K562 (cell line): ENCODE results near the gene DAGLA. TPM values are rescaled to one million over a fixed set of nuclear protein-coding genes. Genes with fewer than 3 reads are reported as not detected.

Experiments used
- ATAC-seq: fragments of 200-7000 bp; cut with Tn5 transposase; 3 replicates; pipeline ENCODE4 v1.9.1; 2020; ENCODE audit warnings: moderate library complexity
- BruUV-seq: library from RNA; stranded (reverse); fragments of 400-500 nt; replicated peaks from 2 replicates; lab custom pipeline; 2021; lab: Mats Ljungman, UMichigan
- CTCF ChIA-PET: fragments of 300-600 bp; formaldehyde crosslinking; extraction: SDS; loops from one replicate; lab custom pipeline; 2021; ENCODE audit warnings: low intra/inter-chr PET ratio; lab: Yijun Ruan, JAX
- POLR2A ChIA-PET: fragments of 300-600, 350-650 bp; sonication (Branson Sonifier 250); formaldehyde crosslinking; extraction: SDS; loops from one replicate; lab custom pipeline; 2021; ENCODE audit warnings: antibody characterized with exemption, inconsistent platforms; lab: Yijun Ruan, JAX
- DNase-seq, 4 experiments: peaks; one replicate each; pipeline versions ENCODE4 v3.0.0 to v3.0.0-alpha.2; 2011 to 2018; ENCODE audit warnings: low spot score in 3 of 4, mixed read lengths in 3 of 4; ENCODE audit errors: extremely low read depth in 1 of 4
- FAIRE-seq: peaks from 2 replicates; lab custom pipeline; 2011; peaks lifted over from hg19 to GRCh38; lab: Jason Lieb, UNC
- H2AFZ ChIP-seq: 2 replicates; pipeline ENCODE4 v1.6.0; 2011; ENCODE audit warnings: low read depth, low read length, control low read depth, inconsistent platforms
- H3K27ac ChIP-seq: fragments of 200-600 bp; 3 replicates; pipeline ENCODE4 v1.8.0; 2011; ENCODE audit warnings: low read depth, mild to moderate bottlenecking, control low read depth, inconsistent platforms, low read length, moderate library complexity, mixed read lengths; ENCODE audit errors: extremely low read depth
- H3K27me3 ChIP-seq, 2 experiments: fragments of 300-600 bp in 1 of 2; 2 replicates in 1 of 2; 3 replicates in 1 of 2; pipeline versions ENCODE4 v1.6.0 to v1.8.0; 2011; ENCODE audit warnings: inconsistent platforms in 2 of 2, low read length in 2 of 2, mild to moderate bottlenecking in 1 of 2, mixed read lengths in 1 of 2, moderate library complexity in 1 of 2; ENCODE audit not compliant: control insufficient read depth in 2 of 2, insufficient read depth in 2 of 2
- H3K36me3 ChIP-seq: fragments of 300-600 bp; 3 replicates; pipeline ENCODE4 v1.8.0; 2011; ENCODE audit warnings: mild to moderate bottlenecking, low read length, inconsistent platforms; ENCODE audit not compliant: control insufficient read depth, insufficient read depth
- H3K4me1 ChIP-seq, 2 experiments: fragments of 200-600 bp in 1 of 2; replicated peaks in 1 of 2; 2 replicates in 1 of 2; 3 replicates in 1 of 2; pipeline versions ENCODE4 v1.5.1 to v1.8.0; 2011; ENCODE audit warnings: inconsistent platforms in 2 of 2, low read length in 2 of 2, mild to moderate bottlenecking in 1 of 2, mixed read lengths in 1 of 2, moderate library complexity in 1 of 2; ENCODE audit not compliant: control insufficient read depth in 2 of 2, insufficient read depth in 2 of 2
- H3K4me2 ChIP-seq: 2 replicates; pipeline ENCODE4 v1.6.1; 2011; ENCODE audit warnings: low read length, control low read depth, inconsistent platforms, mixed read lengths; ENCODE audit not compliant: insufficient read depth
- H3K4me3 ChIP-seq: fragments of 200-600 bp; sonication (generic), shearing (Covaris generic); 2 replicates; pipeline ENCODE4 v1.5.1; 2016; ENCODE audit warnings: control low read depth, inconsistent platforms
- H3K79me2 ChIP-seq: fragments of 200-600 bp; 3 replicates; pipeline ENCODE4 v1.8.0; 2011; ENCODE audit warnings: low read length, inconsistent platforms; ENCODE audit not compliant: control insufficient read depth, insufficient read depth
- H3K9ac ChIP-seq, 2 experiments: 2 replicates each; pipeline versions ENCODE4 v1.6.0 to v1.6.1; 2011; ENCODE audit warnings: low read depth in 2 of 2, low read length in 2 of 2, control low read depth in 1 of 2, inconsistent platforms in 1 of 2, mild to moderate bottlenecking in 1 of 2, mixed read lengths in 1 of 2; ENCODE audit not compliant: insufficient read depth in 1 of 2
- H3K9me1 ChIP-seq: one replicate; pipeline ENCODE4 v1.6.0; 2011; ENCODE audit warnings: inconsistent platforms, mild to moderate bottlenecking, low read length, moderate library complexity; ENCODE audit not compliant: control insufficient read depth, insufficient read depth
- H3K9me3 ChIP-seq: replicated peaks from 2 replicates; pipeline ENCODE4 v1.5.1; 2011; ENCODE audit warnings: low read depth, low read length, inconsistent platforms; ENCODE audit not compliant: control insufficient read depth, insufficient read depth
- H4K20me1 ChIP-seq: replicated peaks from 2 replicates; pipeline ENCODE4 v1.6.1; 2011; ENCODE audit warnings: low read length, inconsistent platforms, mixed read lengths; ENCODE audit not compliant: control insufficient read depth, insufficient read depth
- ARID1B ChIP-seq: fragments of 450-650 bp; IDR thresholded peaks from 2 replicates; pipeline ENCODE4 v1.6.1; 2016; ENCODE audit warnings: antibody characterized with exemption, mild to moderate bottlenecking, inconsistent platforms
- BCL6 ChIP-seq: fragments of 250-450 bp; sonication (Bioruptor Pico); IDR thresholded peaks from 2 replicates; pipeline ENCODE4 v1.4.0; 2020
- BRD9 ChIP-seq: fragments of 450-650 bp; IDR thresholded peaks from 2 replicates; pipeline ENCODE4 v1.6.1; 2018; ENCODE audit warnings: low read depth; ENCODE audit not compliant: partially characterized antibody
- ETS2 ChIP-seq: IDR thresholded peaks from 2 replicates; pipeline ENCODE4 v1.6.1; 2016; ENCODE audit warnings: borderline replicate concordance, missing genetic modification characterization, mild to moderate bottlenecking, moderate library complexity, missing compliant biosample characterization; ENCODE audit not compliant: poor library complexity, severe bottlenecking
- HMBOX1 ChIP-seq: sonication (generic); IDR thresholded peaks from 2 replicates; pipeline ENCODE4 v1.6.1; 2016
- KAT8 ChIP-seq: fragments of 450-650 bp; IDR thresholded peaks from 2 replicates; pipeline ENCODE4 v1.6.1; 2016; ENCODE audit warnings: low read depth, mild to moderate bottlenecking
- NCOA6 ChIP-seq: fragments of 450-650 bp; IDR thresholded peaks from 2 replicates; pipeline ENCODE4 v1.6.1; 2017; ENCODE audit warnings: mild to moderate bottlenecking
- SMARCB1 ChIP-seq: IDR thresholded peaks from 2 replicates; pipeline ENCODE4 v1.6.1; 2011; ENCODE audit warnings: improper control_type of control experiment, low read depth; ENCODE audit not compliant: insufficient read length
- STAT5B ChIP-seq: fragments of 250-450 bp; sonication (Bioruptor Pico); IDR thresholded peaks from 2 replicates; pipeline ENCODE4 v1.8.0; 2021; ENCODE audit warnings: mild to moderate bottlenecking, inconsistent platforms
- ZNF354B ChIP-seq: fragments of 250-450 bp; sonication (Bioruptor Pico); IDR thresholded peaks from 2 replicates; pipeline ENCODE4 v1.4.0; 2020
- WGBS: fragments of 100-300 bp; shearing (Covaris generic); methylation state at CpG from one replicate; pipeline ENCODE4 v1.1.6; 2016; ENCODE audit warnings: low coverage, mixed read lengths; ENCODE audit not compliant: insufficient coverage; ENCODE audit errors: missing lambda C conversion rate; 5-methylcytosine and 5-hydroxymethylcytosine counted together
- in situ Hi-C: fragments of 300-500 bp; cut with MboI; formaldehyde crosslinking; loops from 4 replicates; pipeline ENCODE4 v1.15.0; 2018; ENCODE audit warnings: inconsistent platforms, mixed read lengths
- intact Hi-C: fragments of 100-400 bp; cut with micrococcal nuclease; formaldehyde crosslinking; loops from 2 replicates; pipeline ENCODE4 v1.14.2; 2022
- polyA plus RNA-seq, 8 experiments: library from polyadenylated mRNA; depleted of rRNA in 4 of 8; stranded (reverse) in 5 of 8; unstranded in 3 of 8; fragments of >200 nt; fragmentation: Nextera tagmentation in 2 of 8; fragmentation: Illumina TruSeq in 1 of 8; extraction: Ambion mirVana in 2 of 8; extraction: Trizol in 1 of 8; gene quantifications; 2 replicates each; pipeline versions ENCODE4 v1.2.1 to v1.2.3, GENCODE V29; 2011 to 2014; ENCODE audit warnings: inconsistent platforms in 1 of 8, missing spikeins in 1 of 8
- total RNA-seq, 7 experiments: library from RNA; depleted of rRNA in 6 of 7; stranded (reverse); fragments of >200 nt in 6 of 7; fragmentation: Illumina TruSeq in 2 of 7; extraction: Trizol in 2 of 7; gene quantifications; 2 replicates each; pipeline versions ENCODE4 v1.2.1 to v1.2.3, GENCODE V29; 2011 to 2021; ENCODE audit warnings: low replicate concordance in 1 of 7
- TF ChIP-seq, protein P1 (sequence below): fragments of 250-450 bp; sonication (Bioruptor Pico); IDR thresholded peaks from 2 replicates; pipeline ENCODE4 v1.8.0; 2022; ENCODE audit warnings: moderate library complexity, mild to moderate bottlenecking, inconsistent platforms
- TF ChIP-seq, protein P2 (sequence below): fragments of 450-650 bp; IDR thresholded peaks from 2 replicates; pipeline ENCODE4 v1.6.1; 2018; ENCODE audit not compliant: partially characterized antibody

DAGLA gene
- total and polyA plus RNA-seq, 9 of the 15 experiments (the other 6 are each of a cell fraction or from before 2014, with no cell fraction given), result 0.03 to 0.16 (median 0.04) TPM; not detected in 4

GRCh38 chr11:61710019-61710418, 29.8 kb downstream of the DAGLA start:
- no peaks in the 10 kb centered on the region for H3K79me2 ChIP-seq
- intact Hi-C loops (no loop called here), in situ Hi-C loops (no loop called here)
- ChIA-PET CTCF (no interaction called here), POLR2A (interaction anchor here (0.5 to 0.8 kb wide), 3 partner anchors 14 to 22 kb away, joined by 3 read pairs; no protein-coding TSS in a partner anchor)
- BruUV-seq, result no TSS peak
- 12% methylated on average over 6 of the region's 7 CpGs for WGBS
- H4K20me1 ChIP-seq, result peaks cover 19% of the 10 kb centered on the region
- H3K4me2 ChIP-seq, result no peak overlapping the region
- no peak overlapping the region for H3K9ac ChIP-seq
- peaks cover 22 to 82% of the 10 kb centered on the region in 2 experiments; a peak in 4 of 5 replicates for H3K27me3 ChIP-seq
- H3K9me1 ChIP-seq, result no peaks in the 10 kb centered on the region
- DNase-seq, result no peak
- no peak overlapping the region for H3K4me3 ChIP-seq
- ATAC-seq, result no peak
- TF ChIP-seq ARID1B (no peak), ZNF354B (no peak), ETS2 (tag) (no peak), NCOA6 (no peak), STAT5B (CRISPR knock-in tag) (no peak), SMARCB1 (no peak), BCL6 (no peak), HMBOX1 (no peak), BRD9 (no peak), KAT8 (no peak)
- TF ChIP-seq, protein P1, sequence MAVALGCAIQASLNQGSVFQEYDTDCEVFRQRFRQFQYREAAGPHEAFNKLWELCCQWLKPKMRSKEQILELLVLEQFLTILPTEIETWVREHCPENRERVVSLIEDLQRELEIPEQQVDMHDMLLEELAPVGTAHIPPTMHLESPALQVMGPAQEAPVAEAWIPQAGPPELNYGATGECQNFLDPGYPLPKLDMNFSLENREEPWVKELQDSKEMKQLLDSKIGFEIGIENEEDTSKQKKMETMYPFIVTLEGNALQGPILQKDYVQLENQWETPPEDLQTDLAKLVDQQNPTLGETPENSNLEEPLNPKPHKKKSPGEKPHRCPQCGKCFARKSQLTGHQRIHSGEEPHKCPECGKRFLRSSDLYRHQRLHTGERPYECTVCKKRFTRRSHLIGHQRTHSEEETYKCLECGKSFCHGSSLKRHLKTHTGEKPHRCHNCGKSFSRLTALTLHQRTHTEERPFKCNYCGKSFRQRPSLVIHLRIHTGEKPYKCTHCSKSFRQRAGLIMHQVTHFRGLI (CRISPR knock-in tag), result no peak
- TF ChIP-seq, protein P2, sequence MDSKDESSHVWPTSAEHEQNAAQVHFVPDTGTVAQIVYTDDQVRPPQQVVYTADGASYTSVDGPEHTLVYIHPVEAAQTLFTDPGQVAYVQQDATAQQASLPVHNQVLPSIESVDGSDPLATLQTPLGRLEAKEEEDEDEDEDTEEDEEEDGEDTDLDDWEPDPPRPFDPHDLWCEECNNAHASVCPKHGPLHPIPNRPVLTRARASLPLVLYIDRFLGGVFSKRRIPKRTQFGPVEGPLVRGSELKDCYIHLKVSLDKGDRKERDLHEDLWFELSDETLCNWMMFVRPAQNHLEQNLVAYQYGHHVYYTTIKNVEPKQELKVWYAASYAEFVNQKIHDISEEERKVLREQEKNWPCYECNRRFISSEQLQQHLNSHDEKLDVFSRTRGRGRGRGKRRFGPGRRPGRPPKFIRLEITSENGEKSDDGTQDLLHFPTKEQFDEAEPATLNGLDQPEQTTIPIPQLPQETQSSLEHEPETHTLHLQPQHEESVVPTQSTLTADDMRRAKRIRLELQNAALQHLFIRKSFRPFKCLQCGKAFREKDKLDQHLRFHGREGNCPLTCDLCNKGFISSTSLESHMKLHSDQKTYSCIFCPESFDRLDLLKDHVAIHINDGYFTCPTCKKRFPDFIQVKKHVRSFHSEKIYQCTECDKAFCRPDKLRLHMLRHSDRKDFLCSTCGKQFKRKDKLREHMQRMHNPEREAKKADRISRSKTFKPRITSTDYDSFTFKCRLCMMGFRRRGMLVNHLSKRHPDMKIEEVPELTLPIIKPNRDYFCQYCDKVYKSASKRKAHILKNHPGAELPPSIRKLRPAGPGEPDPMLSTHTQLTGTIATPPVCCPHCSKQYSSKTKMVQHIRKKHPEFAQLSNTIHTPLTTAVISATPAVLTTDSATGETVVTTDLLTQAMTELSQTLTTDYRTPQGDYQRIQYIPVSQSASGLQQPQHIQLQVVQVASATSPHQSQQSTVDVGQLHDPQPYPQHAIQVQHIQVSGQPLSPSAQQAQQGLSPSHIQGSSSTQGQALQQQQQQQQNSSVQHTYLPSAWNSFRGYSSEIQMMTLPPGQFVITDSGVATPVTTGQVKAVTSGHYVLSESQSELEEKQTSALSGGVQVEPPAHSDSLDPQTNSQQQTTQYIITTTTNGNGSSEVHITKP, result no peak
- H3K9me3 ChIP-seq, result no peaks in the 10 kb centered on the region
- no peak for FAIRE-seq
- no peak overlapping the region for H2AFZ ChIP-seq
- H3K36me3 ChIP-seq, result no peaks in the 10 kb centered on the region
- H3K27ac ChIP-seq, result no peak overlapping the region
- peaks cover 0 to 11% of the 10 kb centered on the region in 2 experiments; a peak in 3 of 5 replicates for H3K4me1 ChIP-seq
